Measurements from ENCODE around the gene PPIE.
"Not testable (repeated sequence)": the region's sequence is repeated elsewhere in the genome, so short reads cannot be mapped to it uniquely, and the experiment has no call there.

Gene PPIE

DNA sequence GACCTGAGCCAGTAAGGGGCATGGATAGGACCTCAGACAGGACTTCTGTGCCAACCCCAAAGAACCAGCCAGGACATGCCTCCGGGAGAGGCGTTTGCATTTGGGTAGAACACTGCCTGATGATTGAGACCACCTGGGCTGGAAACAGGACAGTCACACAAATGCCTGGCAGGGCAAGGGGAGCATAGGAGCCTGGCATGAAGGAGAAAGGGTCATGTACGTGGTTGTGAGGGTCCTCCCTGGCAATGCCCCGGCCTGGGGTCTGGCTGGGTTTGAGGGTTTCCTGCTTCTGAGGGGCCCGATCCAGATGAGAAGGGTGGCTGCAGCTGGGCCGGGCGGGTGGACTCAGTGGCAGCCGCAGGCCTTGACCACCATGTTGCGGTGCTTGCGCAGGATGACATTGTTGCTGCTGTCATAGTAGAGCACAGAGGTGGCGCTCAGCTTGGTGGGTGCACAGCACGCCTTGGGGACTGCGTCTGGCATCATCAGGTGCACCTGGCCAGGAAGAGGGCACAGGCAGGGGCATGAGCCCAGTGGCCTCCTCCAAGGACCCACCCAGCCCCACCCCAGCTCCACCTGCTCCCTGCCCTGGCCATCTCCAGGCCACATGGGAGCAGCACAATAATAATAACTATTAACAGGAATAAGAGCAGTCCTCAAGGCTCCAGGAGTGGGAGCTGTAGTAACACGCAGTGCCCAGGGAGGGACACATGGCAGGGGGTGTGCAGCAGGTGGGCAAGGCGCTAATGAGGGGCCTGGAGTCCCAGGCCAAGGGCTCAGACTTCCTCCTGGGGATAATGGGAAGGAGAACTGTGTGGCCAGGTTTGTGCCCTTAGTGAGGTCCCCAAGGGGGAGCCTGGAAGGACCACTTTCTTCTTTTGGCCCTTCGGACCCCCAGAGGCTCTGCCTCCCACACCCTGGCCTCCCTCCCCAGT, 21.7 kb downstream of the PPIE start:
- DNase-seq, result no peak

DNA sequence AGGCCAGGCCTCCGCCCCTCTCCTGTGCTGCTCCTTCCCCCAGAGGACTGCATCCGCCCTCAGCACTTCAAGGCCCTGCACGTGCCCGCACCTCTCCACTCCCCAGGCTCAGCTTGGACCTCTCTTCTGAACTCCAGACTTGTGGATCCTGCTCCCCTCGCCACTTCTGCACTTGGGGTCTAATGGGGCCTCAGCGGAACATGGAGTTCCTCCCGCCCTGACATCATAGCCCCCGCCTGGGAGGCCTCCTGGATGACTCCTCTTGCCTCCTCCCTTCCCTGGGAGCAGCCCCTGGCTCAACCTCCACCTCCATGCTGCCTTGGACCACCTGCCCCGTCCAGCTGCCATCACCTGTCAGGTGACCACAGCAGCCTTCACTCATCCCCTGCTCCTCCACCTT, 22.3 kb downstream of the PPIE start:
- DNase-seq, result no peak

DNA sequence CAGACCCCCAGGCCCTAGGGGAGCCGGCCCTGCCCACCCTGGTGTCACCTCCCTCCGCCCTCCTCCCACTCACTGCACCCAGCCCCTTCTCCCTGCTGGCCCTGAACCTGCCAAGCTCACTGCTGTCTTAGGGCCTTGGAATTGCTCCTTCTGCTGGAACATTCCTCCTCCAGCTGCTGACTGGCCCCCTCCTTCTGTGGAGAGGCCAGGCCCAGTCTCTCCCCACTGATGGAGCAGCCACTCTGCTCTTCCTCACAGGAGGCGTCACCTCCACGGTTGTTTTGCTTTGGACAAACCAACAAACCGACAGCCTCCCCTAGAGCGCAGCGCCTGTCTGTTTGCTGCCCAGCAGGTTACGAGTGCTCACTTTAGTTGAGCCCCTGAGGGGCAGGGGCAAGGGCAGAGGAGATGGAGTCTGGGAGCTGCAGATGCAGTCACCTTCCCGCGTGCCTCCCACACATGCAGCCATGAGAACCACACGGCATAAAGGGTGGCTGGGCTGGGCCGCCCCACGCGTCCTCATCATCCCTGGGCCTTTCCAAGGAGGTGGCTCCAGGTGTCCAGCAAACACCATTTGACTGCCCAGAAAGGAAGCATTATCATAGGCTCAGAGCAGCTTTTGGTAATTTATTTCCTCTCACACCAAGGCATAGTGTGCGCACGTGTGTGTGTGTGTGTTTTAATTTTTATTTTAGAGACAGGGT, 23.0 kb downstream of the PPIE start:
- DNase-seq, result no peak

DNA sequence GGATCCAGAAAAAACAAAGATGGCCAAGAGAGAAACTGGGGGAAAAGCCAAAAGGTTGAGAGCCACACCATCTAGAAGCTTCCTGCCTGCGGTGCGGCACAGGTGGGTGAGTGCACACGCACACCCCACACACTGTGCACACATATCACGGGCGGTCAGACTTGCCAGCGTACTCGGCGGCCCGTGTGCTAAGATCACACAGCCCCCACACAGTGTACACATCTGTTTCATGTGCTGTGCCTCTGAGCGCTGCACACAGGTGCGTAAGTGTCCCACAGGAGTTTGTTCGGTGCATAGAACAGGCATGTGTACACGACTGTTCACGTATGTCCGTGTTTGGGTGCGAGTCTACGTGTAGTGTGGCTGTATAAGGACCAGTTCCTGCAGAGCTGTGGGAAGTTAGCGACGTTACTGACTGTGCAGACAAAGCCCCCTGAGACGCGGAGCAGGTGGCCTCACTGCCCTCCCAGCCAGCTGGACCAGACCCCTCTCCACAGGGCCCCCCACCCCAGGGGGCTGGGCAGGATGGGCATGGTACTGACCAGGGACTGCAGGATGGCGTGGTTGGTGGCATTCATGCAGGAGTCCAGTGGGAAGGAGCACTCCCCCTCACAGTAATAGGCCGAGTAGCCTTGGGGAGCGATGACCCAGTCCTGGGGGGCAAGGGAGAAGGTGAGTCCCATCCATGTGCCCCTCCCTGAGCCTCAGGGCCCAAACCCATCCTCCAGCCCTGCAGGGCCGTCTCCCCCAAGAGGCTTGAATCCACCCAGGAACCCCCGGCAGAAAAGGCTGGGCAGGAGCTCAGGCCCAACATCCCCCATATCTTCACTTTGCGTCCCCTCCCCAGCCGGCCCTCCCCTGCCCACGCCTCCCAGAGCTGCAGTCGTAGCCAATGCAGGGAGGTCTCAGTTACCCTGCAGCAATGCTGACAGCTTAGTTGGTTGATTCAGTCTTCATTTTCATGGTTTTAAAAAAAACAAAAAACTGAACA, 24.2 kb downstream of the PPIE start:
- no peak for DNase-seq

DNA sequence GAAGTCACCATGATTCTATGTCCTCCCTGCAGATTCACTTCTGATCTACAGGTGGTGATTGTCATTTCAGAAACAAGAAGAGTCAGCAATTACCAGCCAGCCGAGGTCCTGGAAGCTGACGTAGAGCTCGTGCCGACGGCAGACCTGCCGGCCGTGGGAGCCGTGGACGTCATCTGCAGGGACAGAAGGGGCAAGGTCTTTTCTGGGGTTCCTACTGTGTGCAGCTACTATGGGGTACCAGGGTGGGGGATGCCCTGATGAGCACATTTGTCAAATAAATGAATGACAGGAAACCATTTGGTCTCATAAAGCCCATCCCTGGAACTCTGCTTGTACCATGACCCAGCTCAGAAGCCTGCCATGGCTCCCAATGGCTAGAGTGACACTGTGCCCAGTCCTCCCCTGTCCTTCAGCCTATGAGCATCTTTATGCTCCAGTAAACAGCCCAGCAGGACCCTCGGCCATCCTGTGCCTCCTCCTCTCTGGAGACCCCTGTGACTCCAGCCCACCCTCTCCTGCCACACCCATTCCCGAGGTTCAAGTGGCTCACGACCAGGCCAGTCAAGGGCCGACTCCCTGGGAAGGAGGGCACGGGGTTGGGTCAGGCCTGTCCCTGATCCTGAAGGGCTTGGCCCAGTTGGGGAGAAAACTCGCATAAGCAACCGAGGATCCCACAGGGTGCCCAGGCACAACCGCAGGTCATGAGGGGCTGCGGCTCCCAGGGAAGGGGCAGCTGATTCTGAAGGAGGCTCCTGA, 25.1 kb downstream of the PPIE start:
- not testable (repeated sequence) for DNase-seq

DNA sequence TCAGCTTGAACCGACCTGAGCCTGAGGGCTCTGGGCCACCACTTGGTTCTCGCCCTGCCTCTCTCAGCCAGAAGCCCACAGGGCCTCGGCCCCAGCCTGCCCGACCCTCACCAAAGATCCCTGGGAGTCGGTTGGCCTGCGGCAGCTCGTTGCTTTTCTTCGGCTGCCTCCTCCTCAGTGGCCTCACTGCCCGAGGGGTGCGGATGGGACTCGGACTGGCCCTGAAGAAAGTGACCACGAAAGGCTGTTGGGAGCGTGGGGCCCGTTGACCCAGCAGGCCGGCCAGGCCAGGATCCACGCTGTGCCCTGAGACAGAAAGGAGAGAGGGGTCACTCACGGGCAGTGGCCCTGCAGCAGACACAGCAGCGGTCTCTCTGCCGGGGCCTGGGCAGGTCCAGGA, 25.8 kb downstream of the PPIE start:
- DNase-seq, result not testable (repeated sequence)

DNA sequence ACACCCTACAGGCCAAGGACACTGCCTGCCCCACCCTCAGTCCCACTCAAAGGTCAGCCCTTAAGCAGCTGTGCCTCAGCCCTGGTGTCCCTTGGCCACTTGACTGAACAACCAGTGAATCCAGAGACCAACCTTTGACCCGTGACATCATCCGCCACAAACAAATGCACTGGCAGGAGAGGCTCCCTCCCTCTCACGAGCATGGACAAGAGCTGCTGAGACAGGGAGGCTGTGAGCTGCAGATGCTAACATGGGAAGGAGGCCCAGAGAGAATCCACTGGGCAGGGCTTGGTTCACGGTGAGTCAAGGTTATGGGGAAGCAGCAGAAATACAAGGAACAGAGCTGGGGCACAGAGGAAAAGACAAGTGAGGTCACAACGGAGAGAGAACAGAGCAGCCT, 27.8 kb downstream of the PPIE start:
- DNase-seq, result not testable (repeated sequence)

DNA sequence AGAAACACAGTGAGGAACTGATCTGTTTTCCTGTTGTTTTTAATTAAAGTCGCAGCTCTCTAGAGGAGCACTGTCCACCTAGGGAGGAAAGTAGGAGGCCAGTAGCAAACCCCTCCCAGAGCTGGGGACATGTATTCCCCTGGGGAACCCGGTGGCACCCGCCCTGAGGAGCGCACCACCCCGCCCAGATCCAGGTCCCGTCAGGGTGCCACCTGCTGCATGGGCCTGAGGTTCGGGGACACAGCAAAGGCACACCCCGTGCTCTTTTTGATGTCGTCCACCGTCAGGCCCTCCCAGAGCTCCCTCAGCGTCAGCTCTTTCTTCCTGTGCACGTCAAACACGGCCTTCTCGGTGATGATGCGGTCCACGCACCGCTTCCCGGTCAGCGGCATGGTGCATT, 30.8 kb downstream of the PPIE start:
- not testable (repeated sequence) for DNase-seq

DNA sequence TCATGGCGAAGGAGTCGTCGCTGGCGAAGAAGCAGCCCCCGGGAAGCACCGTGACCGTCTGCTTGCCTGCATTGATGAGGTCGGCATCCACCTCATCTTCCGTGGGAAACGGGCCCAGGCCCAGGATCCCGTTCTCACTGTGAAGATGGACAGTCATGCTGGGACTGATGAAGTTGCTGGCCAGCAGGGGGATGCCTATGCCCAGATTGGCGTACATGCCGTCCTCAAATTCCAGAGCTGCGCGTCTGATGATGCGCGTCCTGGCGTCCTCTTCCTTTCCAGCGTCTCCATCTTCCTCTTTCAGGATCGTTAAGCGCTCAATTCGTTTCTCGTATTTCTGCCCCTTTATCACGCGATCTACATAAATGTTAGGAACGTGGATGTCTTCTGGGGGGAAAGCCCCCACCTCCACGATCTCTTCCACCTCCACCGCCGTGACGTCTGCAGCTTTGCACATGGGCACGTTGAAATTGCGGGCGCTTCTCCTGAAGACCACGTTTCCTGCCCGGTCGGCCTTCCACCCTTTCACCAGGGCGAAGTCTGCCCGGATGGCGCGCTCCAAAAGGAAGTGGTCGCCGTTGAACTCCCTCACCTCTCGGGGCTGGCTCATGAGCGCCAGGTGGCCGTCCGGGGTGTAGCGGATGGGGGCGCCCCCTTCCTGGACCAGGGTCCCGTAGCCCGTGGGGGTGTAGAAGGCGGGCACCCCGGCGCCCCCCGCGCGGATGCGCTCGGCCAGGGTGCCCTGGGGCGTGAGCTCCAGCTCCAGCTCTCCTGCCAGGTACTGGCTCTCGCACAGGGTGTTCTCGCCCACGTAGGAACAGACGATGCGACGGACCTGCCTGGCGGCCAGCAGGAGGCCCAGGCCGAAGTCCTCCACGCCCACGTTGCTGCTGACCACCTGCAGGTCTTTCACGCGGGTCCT, 31.7 kb downstream of the PPIE start:
- DNase-seq, result not testable (repeated sequence)

DNA sequence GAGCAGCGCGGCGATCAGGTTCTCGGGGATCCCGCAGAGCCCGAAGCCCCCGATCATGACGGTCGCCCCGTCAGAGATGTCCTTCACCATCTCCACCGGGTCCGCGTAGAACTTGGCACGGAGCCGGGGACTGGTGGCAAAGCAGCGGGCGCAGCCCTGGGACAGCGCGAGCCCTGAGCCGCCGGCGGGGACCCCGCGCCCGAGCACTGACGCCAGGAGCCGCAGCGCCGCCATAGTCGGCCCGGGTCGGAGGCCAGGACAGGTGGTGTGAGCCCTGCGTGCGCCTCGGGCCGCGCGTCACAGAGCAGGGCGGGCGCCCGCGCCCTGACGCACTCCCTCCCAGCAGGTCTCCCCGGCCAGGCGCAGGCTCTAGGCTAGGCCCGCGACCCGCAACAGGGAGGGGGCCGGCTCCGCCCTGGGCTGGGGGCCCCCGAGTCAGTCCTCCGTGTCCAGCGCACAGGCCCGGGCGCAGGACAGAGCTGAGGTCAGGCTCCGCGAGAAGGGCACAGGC, 32.4 kb downstream of the PPIE start, which contains the start of gene OXCT2:
Gene OXCT2, minus strand, starts transcription at position 327 of the 511 bp plus-strand sequence. Its CDS starts 93 bp downstream, at position 234.
- DNase-seq, result not testable (repeated sequence)

DNA sequence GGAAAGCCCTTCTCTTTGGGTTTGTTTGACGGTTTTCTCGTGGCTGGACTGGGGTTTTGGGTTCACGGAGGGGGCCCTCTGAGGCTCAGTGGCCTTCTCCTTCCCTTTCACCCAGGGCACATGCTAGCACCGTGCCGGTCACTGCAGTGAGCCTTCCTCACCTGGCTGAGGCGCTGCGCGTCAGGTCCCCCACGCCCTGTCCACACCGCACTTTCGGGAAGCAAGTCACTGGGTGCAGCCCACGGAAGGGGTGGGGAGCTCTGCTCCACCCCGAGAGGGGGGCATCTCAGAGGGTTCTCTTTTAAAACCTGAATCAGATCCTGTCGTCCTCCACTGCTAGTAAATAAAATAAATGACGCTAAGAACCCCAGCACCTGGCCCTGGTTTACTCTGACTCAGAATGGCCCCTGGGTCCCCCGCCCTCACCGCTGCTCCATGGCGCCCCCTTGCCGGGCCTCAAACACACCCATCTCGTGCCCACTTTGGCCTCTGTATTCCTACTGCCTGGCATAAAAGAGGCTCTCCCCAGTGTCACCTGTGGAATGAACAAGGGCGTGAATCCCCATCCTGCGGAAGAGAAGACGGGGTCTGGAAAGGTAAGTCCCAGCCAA, 34.8 kb downstream of the PPIE start:
- DNase-seq, result not testable (repeated sequence)

DNA sequence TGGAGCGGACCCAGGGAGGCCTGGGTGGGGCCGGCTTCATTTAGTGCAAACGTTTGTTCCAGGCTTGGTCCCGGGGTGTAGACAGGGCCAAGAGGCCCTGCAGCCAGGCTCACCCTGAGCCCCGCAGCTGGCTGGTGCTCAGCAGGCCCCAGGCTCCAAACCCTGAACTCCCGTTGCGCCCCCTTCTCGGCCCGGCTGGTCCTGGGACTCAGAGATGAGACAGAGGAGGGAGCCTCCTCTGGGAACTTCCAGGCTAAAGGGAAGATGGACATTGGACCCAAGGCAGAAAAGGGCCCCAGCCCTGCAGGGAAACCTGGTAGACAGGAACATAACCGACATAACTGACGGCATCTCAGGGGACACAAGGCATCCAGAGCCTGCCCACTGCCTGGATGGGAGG, 36.5 kb downstream of the PPIE start:
- DNase-seq, result not testable (repeated sequence)

DNA sequence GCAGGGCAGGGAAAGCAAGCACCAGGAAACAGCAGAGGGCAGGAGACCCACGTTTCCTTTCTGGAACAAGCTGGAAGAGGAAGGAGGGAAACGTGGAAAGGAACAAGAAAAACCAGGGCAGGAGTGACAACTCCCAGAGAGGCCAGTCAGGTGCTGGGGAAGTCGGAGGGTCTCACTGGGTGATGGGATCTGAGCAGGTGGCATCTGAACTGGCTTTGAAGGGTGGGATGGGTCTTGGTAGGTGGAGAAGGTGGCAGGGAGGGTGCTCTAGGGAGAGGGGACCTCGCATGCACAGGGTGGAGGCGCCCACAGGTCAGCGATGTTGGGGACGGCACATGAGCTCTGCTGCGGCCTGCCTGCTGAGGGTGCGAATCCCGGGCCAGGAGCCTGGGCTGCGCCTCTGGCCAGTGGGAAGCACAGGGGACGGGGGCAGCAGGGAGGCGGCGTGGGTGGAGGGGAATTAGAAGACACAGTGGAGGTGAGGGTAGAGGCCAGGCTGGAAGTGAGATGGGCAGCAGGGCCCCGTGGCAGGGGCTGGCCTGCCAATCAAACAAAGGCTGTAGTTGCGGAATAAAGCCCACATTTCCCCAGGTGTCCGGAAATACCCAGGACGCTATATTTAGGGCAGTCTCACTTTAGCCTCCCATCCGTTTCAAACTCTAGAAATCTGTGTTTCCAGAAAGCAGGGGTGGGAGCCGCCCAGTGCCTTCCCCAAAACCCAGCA, 37.2 kb downstream of the PPIE start:
- not testable (repeated sequence) for DNase-seq

DNA sequence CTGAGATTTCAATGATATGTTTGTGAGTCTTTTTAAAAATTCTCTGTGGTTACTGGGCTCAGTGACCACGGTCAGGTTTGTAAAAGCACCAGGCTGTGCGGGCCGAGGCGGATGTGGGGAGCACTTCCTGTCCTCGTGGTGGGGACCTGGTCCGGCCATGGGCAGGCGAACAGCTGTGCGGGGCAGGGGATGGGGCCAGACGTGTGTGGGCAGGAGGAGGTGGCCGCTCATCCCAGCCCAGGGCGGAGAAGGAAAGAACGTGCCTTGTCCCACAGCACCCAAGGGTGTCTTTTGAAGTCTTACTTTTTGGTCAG, 37.7 kb downstream of the PPIE start:
- no peak for DNase-seq

DNA sequence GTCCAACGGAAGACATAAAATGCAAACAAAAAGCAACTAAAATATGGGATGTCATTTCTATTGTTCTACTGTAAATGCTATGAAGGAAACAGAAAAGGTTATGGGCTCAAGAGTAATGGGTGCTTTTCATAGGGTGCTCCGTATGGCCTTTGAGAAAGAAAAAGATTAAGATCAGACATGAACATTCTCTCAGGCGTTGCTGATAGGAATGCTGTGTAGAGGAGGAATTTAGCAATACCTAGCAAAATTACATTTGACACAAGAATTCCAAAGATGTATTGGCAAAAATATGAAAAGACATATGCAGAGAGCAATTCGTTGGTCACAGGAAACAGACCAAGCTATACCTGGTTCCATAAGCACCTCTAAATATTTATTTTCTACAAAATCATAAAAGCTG, 38.2 kb downstream of the PPIE start:
- DNase-seq, result no peak

DNA sequence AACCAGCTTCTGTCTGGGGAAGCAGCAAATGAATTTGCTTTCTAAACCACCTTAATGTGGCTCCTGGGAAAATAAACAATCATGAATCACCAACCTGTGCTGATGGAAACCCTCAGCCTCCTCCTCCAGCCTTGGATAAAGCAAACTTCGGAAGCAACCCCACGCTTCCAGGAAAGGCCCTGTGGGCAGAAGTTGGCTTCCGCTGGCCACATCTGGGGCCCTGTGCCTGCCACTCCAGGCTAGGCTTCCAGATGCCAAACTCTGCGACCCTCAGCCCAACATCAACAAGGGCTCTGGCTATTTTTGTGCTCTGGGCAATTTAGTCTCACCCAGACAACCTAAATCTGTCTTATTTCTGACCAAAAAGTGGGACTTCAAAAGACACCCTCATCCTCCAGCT, 38.6 kb downstream of the PPIE start:
- DNase-seq, result no peak

DNA sequence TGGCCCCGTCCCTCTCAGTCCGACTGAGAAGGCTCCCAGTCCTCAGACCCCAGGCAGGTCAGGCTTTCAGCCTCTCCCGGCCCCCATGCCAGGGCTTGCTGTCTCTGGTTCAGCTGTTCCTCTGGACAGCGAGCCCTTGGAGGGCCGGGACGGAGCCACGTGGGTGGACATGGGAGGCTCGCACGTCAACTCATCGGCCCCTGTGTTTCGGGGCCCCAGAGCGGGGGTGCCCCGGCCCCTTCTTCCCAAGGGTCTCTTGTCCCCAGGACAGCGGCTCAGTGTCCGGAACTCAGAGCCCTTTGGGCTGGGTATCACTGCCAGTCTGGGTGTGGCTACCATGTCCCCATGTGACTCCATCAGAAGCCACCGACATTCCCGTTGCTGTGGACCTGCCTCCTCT, 39.2 kb downstream of the PPIE start:
- not testable (repeated sequence) for DNase-seq

DNA sequence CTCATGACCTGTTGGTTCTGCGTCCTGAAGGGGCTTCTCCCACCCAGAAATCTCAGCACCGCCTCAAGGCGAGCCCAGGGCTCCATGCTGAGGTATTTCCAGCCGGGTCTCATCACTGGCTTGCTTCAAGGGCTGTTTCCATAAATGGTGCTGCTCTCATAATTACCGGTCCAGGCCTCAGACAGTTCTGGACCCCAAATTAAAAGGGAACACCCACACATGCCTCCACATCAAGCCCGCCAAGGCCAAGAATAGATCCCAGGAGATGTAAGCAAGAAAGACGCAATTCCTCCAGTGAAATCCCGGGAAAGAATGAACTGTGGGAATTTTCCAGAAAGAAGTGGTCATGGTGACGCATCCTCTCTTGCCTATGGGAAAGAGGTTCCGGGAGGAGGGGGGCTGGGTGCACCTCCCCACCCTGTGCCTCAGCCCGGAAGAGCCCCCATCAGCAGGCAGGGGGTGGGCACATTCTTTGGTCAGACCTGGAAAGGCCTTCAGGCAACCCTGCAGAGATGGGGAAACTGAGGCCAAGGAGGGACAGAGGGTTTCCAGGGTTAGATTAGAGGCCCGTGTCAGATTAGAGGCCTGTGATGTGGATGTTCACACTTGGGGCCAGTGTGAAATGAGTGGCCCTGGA, 39.9 kb downstream of the PPIE start:
- DNase-seq, result not testable (repeated sequence)

DNA sequence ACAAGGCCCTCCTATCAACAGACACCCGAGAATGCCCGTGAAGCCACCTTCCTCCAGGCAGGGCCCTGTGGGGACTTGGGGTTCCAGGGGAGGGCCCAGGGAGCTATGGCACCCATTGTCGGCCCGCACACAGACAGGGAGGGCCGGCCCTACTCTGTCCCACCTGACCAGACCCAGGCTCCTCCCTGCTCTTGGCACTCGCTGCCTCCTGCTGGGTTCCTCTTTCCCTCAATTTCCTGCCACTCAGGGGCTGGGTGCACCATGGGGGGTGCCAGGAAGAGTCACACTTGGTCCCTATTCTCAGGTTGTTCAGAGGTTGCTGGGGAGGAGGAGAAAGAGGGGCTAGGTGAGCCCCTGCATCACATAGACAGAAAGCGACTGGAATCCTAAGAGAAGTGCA, 40.5 kb downstream of the PPIE start:
- DNase-seq, result no peak
